HFFc6 (cell line): ENCODE measurements around the gene CNEP1R1. TPM values are rescaled to one million over a fixed set of nuclear protein-coding genes. Genes with fewer than 3 reads are reported as not detected.

Experiments
- DNase-seq: peaks from one replicate; pipeline ENCODE4 v3.0.0-alpha.2; 2018
- H3K27ac Mint-ChIP-seq: 2 replicates; pipeline ENCODE4 v1.8.0; 2020; ENCODE audit warnings: mild to moderate bottlenecking, mixed read lengths
- H3K27me3 Mint-ChIP-seq: 2 replicates; pipeline ENCODE4 v1.8.0; 2021; ENCODE audit warnings: mild to moderate bottlenecking, moderate library complexity, mixed read lengths; ENCODE audit not compliant: insufficient read depth
- H3K36me3 Mint-ChIP-seq: 2 replicates; pipeline ENCODE4 v1.8.0; 2021; ENCODE audit warnings: low read depth, mixed read lengths
- H3K4me1 Mint-ChIP-seq: 2 replicates; pipeline ENCODE4 v1.8.0; 2020; ENCODE audit warnings: low read depth, mixed read lengths
- H3K4me3 Mint-ChIP-seq: 2 replicates; pipeline ENCODE4 v1.8.0; 2020; ENCODE audit warnings: mild to moderate bottlenecking, moderate library complexity, mixed read lengths
- H3K9me3 Mint-ChIP-seq: 2 replicates; pipeline ENCODE4 v1.8.0; 2020; ENCODE audit warnings: mild to moderate bottlenecking, mixed read lengths
- total RNA-seq, 6 experiments: library from RNA; stranded (reverse); fragmentation: NEBNext Ultra II Directional; extraction: Animal tissue kit (Norgen Biotek cat#: 25700); gene quantifications; 2 replicates in 1 of 6; 3 replicates in 5 of 6; pipeline ENCODE4 v1.2.3, GENCODE V29; 2021
- TF ChIP-seq, protein P1 (sequence below): fragments of 200-600 bp; sonication (generic); IDR thresholded peaks from 2 replicates; pipeline ENCODE4 v1.5.0; 2021; ENCODE audit warnings: antibody characterized with exemption, mild to moderate bottlenecking

The CNEP1R1 gene
- total RNA-seq, 6 experiments from 2014 or later = 22.7 to 28.1 (median 24.2) TPM

DNA sequence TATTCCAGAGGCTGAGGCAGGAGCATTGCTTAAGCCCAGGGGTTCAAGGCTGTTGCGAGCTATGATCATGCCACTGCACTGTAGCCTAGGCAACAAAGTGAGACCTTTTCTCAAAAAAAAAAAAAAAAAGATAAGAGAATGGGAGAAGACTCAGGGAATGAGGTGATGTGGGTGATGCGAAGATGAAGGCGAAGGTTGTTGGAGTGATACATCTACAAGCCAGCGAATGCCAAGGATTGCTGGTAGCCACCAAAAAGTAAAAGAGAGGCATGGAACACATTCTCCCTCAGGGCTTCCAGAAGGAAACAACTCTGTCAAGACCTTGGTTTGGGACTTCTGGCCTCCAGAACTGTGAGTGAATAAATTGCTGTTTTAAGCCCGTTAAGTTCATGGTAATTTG, 26.0 kb upstream of the CNEP1R1 start:
- no peak for DNase-seq
- Mint-ChIP-seq H3K27ac (no peak overlapping the region), H3K9me3 (no peaks in the 10 kb centered on the region), H3K36me3 (no peaks in the 10 kb centered on the region), H3K4me3 (no peak overlapping the region), H3K4me1 (no peaks in the 10 kb centered on the region), H3K27me3 (peaks cover 9% of the 10 kb centered on the region)
- TF ChIP-seq, protein P1, sequence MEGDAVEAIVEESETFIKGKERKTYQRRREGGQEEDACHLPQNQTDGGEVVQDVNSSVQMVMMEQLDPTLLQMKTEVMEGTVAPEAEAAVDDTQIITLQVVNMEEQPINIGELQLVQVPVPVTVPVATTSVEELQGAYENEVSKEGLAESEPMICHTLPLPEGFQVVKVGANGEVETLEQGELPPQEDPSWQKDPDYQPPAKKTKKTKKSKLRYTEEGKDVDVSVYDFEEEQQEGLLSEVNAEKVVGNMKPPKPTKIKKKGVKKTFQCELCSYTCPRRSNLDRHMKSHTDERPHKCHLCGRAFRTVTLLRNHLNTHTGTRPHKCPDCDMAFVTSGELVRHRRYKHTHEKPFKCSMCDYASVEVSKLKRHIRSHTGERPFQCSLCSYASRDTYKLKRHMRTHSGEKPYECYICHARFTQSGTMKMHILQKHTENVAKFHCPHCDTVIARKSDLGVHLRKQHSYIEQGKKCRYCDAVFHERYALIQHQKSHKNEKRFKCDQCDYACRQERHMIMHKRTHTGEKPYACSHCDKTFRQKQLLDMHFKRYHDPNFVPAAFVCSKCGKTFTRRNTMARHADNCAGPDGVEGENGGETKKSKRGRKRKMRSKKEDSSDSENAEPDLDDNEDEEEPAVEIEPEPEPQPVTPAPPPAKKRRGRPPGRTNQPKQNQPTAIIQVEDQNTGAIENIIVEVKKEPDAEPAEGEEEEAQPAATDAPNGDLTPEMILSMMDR = no peak

DNA sequence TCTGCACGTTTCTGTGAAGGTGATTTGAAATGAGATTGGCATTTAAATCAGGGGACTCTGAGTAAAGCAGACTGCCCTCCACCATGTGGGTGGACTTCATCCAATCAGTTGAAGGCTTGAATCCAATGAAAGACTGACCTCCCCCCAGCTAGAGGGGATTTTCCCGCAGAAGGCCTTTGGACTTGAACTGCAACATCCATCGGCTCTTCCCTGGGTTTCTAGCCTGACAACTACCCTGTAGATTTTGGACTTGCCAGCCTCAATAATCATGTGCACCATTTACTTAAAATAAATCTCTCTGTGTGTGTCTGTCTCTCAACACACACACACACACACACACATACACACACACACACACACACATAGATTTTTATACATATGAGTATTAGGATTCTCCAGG, 23.9 kb upstream of the CNEP1R1 start:
- peaks cover 8% of the 10 kb centered on the region for H3K27me3 Mint-ChIP-seq
- no peak for DNase-seq
- no peaks in the 10 kb centered on the region for H3K4me1 Mint-ChIP-seq
- no peak overlapping the region for H3K27ac Mint-ChIP-seq
- no peaks in the 10 kb centered on the region for H3K9me3 Mint-ChIP-seq
- TF ChIP-seq, protein P1 = no peak
- no peaks in the 10 kb centered on the region for H3K36me3 Mint-ChIP-seq
- H3K4me3 Mint-ChIP-seq = no peak overlapping the region

DNA sequence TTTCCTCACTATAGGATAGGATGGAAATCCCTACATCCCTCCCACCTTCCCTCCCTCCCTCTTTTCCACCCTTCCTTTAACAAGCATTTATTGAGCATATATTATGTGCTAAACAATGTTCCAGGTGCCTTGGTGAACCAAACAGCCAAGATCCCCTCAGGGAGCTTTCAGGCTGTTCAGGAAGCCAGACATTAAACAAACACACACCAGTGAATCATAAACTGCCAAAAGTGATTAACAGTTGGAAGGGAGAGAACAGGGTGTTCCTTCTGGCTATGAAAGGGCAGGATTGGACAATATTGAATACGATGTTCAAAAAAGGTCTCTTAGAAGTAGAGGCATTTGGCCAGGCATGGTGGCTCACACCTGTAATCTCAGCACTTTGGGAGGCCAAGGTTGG, 22.8 kb upstream of the CNEP1R1 start:
- no peak overlapping the region for H3K27ac Mint-ChIP-seq
- DNase-seq = no peak
- no peak overlapping the region for H3K4me3 Mint-ChIP-seq
- no peaks in the 10 kb centered on the region for H3K4me1 Mint-ChIP-seq
- peaks cover 8% of the 10 kb centered on the region for H3K27me3 Mint-ChIP-seq
- TF ChIP-seq, protein P1 = no peak
- H3K36me3 Mint-ChIP-seq = no peaks in the 10 kb centered on the region
- H3K9me3 Mint-ChIP-seq = no peaks in the 10 kb centered on the region

DNA sequence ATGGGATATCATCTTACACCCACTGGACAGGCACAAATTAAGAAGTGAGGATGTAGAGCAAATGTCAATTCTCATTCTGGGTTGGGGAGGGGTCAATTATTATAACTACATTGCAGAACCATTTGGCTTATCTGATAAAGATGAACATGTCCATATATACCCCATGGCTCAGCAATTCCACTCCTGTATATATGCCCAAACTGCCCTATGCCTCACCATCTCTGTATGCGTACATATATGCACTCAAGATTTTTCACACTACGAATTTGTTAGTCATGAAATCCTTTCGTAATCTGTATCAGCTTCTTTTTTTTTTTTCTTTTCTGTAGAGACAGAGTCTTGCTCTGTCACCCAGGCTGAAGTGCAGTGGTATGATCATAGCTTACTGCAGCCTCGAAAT, 20.8 kb upstream of the CNEP1R1 start:
- Mint-ChIP-seq H3K4me1 (no peaks in the 10 kb centered on the region), H3K36me3 (no peaks in the 10 kb centered on the region), H3K4me3 (no peak overlapping the region)

DNA sequence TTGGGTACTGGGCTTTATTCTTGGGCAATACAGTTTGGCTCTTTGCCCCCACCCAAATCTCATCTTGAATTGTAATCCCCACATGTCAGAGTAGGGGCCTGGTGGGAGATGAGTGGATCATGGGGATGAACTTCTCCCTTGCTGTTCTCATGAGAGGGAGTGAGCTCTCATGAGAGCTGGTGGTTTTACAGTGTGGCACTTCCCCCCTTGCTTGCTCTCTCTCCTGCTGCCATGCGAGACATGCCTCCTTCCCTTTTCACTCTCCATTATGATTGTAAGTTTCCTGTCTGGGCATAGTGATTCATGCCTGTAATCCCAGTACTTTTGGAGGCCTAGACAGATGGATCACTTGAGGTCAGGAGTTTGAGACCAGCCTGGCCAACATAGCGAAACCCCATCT, 18.1 kb upstream of the CNEP1R1 start:
- H3K4me1 Mint-ChIP-seq = no peaks in the 10 kb centered on the region
- H3K27ac Mint-ChIP-seq = no peak overlapping the region
- no peak overlapping the region for H3K4me3 Mint-ChIP-seq
- no peak for DNase-seq
- no peaks in the 10 kb centered on the region for H3K36me3 Mint-ChIP-seq
- H3K27me3 Mint-ChIP-seq = peaks cover 5% of the 10 kb centered on the region
- H3K9me3 Mint-ChIP-seq = no peaks in the 10 kb centered on the region
- TF ChIP-seq, protein P1 = no peak

More for the DNA sequence above, 20.8 kb upstream of the CNEP1R1 start:
- Mint-ChIP-seq H3K9me3 (no peaks in the 10 kb centered on the region), H3K27ac (no peak overlapping the region), H3K27me3 (peaks cover 7% of the 10 kb centered on the region)
- TF ChIP-seq, protein P1 = no peak
- no peak for DNase-seq

DNA sequence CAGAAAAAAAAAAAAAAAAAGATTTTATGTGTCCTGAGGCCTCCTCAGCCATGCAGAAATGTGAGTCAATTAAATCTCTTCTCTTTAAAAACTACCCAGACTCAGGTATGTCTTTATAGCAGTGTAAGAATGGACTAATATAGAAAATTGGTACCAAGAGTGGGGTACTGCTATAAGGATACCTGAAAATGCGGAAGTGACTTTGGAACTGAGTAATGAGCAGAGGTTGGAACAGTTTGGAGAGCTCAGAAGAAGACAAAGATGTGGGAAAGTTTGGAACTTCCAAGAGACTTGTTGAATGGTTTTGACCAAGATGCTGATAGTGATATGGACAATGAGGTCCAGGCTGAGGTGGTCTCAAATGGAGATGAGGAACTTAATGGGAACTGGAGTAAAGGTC, 17.3 kb upstream of the CNEP1R1 start:
- Mint-ChIP-seq H3K9me3 (no peaks in the 10 kb centered on the region), H3K4me3 (no peak overlapping the region)
- TF ChIP-seq, protein P1 = no peak

More for the DNA sequence above, 17.3 kb upstream of the CNEP1R1 start:
- no peak for DNase-seq
- Mint-ChIP-seq H3K27me3 (peaks cover 5% of the 10 kb centered on the region), H3K27ac (no peak overlapping the region), H3K4me1 (no peaks in the 10 kb centered on the region), H3K36me3 (no peaks in the 10 kb centered on the region)
